ENCODE data around the gene CFAP61.

CFAP61 gene

GRCh38 chr20:20369250-20370093, 317.1 kb downstream of the CFAP61 start:
- DNase-seq: no peak

GRCh38 chr20:20370094-20370575, 317.8 kb downstream of the CFAP61 start:
- DNase-seq: no peak

- no peak for DNase-seq
These were observed 318.8 kb downstream of the CFAP61 start for GRCh38 chr20:20371083-20371482.

GRCh38 chr20:20371681-20372080, 319.3 kb downstream of the CFAP61 start:
- no peak for DNase-seq

- no peak for DNase-seq
These were observed 320.8 kb downstream of the CFAP61 start for GRCh38 chr20:20373091-20373571.

GRCh38 chr20:20375862-20376261, 323.5 kb downstream of the CFAP61 start:
- DNase-seq: no peak

- DNase-seq: no peak
These were observed 333.9 kb downstream of the CFAP61 start for GRCh38 chr20:20386192-20386591.

GRCh38 chr20:20390393-20390792, 338.1 kb downstream of the CFAP61 start:
- DNase-seq: no peak

GRCh38 chr20:20391115-20391514, 338.8 kb downstream of the CFAP61 start:
- DNase-seq: no peak

- DNase-seq: no peak
These were observed 339.4 kb downstream of the CFAP61 start for GRCh38 chr20:20391766-20392165.

- DNase-seq: no peak
These were observed 341.1 kb downstream of the CFAP61 start for GRCh38 chr20:20393207-20394120.

GRCh38 chr20:20395087-20395486, 342.8 kb downstream of the CFAP61 start:
- DNase-seq: no peak

GRCh38 chr20:20395903-20396568, 343.7 kb downstream of the CFAP61 start:
- no peak for DNase-seq

- no peak for DNase-seq
These were observed 344.5 kb downstream of the CFAP61 start for GRCh38 chr20:20396794-20397193.

- DNase-seq: no peak
These were observed 345.8 kb downstream of the CFAP61 start for GRCh38 chr20:20398123-20398522.

- no peak for DNase-seq
These were observed 347.5 kb downstream of the CFAP61 start for GRCh38 chr20:20399531-20400500.

- DNase-seq: no peak
These were observed 349.7 kb downstream of the CFAP61 start for GRCh38 chr20:20401991-20402390.

- DNase-seq: no peak
These were observed 352.3 kb downstream of the CFAP61 start for GRCh38 chr20:20404633-20405032.

GRCh38 chr20:20405623-20406022, 353.3 kb downstream of the CFAP61 start:
- DNase-seq: no peak

GRCh38 chr20:20406306-20406705, 354.0 kb downstream of the CFAP61 start:
- no peak for DNase-seq
